GM18861 (cell line): ENCODE measurements around the gene TSPAN16.
A peak's percentile ranks its signal among the peaks of the same experiment; 100 is the strongest.
"Not testable (repeated sequence)": the region's sequence is repeated elsewhere in the genome, so short reads cannot be mapped to it uniquely, and the experiment has no call there.

Experiments
- ATAC-seq: cut with Tn5 transposase; IDR thresholded peaks from one replicate; pipeline ENCODE4 v1.9.1; 2021; ENCODE audit not compliant: unreplicated experiment

The TSPAN16 gene

DNA sequence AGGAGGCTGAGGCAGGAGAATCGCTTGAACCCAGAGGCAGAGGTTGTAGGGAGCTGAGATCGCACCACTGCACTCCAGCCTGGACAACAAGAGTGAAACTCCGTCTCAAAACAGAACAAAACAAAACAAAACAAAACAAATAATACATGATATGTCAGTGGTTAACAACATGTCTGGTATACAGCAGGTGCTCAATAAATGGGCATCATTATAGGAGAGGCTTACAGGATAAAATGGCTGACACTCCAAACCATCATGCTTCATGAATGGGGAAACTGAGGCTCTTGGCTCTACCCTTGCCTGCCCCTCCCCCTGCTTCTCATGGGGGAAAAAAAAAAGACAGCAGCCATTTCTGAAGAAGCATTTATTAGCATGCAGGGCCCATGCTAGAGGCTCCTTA lies 46.5 kb downstream of the TSPAN16 start:
- no peak for ATAC-seq

DNA sequence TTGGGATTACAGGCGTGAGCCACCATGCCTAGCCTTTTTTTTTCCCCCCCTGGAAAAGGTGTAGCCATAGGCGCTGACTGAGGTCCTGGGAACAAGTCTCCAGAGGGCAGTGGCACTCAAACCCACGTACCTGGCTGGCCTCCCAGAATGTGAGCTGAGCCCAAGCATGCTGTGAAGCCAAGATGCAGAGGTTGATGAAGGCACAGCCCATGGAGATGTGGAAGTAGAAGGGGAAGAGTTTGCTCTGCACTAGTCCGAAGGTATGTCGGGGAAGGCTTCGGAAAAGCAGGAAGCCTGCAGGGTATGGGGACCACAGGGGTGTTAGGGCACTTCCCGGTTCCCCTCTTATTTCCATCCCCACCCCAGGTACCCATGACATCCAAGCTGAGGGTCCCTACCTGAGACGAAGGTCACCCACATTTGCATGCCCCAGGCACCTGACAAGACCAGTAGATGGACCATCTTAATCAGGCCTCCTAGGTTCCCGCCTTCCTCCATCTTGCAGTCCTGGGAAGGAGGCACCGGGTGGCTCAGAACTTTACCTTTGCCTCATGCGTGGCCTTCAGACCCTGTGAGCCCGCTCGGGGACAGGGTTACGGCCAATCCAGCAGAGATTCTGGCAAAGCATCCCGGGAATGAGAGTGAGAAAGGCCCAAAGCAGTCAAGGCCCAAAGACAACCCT lies 49.3 kb downstream of the TSPAN16 start:
- ATAC-seq = no peak

- peak; percentile 78 for ATAC-seq
These were observed 50.4 kb downstream of the TSPAN16 start, which contains the start of the genes CCDC159 and TMEM205 for GRCh38 chr19:11346104-11346940. Gene CCDC159 (plus strand): TSS chr19:11346519. CDS start chr19:11346607, 88 bp downstream. Gene TMEM205 (minus strand): TSS chr19:11346268. CDS start chr19:11345619, 649 bp downstream.

DNA sequence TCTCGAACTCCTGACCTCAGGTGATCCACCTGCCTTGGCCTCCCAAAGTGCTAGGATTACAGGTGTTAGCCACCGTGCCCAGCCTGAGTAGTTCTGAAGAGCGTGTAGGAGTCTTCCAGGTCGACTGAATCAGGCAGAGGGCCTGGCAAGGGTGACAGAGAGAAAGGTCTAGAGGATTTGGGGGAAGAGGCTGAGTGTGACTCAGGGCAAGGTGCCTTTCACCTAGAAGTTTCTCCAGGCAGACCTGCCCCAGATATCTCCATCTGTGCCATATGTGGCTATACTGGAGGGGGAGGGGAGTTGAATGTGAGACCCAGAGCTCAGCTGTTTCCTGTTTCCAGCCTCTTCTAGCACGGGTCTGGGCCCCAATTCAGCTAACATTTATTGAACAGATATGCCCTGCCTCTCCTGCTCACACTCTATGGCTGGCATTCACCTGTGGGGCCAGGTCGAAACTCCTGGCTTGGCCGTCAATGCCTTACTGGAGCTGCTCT lies 51.6 kb downstream of the TSPAN16 start:
- ATAC-seq = no peak

DNA sequence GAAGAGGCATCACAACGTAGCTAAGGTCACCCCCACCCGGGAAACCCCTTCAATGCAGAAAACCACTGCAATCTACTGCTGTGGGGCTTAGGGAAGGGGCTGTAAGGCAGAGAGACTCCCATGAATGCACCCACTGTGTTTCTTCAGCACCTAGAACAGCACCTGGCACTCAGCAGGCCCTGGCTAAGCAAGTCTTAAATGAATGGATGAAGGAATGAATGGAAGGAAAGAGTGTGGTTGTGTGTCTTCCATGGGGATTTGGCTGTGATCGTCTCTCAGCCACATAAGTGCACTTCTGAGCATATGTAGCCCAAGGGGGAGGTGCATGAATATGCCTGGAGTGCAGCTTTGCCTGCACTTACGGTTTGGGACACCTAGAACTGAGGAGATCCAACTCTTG lies 53.2 kb downstream of the TSPAN16 start:
- ATAC-seq = no peak

DNA sequence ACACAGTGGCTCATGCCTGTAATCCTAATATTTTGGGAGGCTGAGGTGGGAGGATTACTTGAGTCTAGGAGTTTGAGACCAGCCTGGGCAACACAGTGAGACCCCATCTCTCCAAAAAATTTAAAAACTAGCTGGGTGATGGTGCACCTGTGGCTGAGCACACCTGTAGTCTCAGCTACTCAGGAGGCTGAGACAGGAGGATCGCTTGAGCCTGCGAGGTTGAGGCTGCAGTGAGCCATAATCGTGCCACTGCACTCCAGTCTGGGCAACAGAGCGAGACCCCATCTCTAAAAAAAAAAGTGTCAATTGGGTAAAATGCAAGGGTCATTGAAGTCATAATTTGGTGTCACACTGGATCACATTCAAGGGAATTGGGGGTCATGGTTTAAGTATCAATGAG lies 58.1 kb downstream of the TSPAN16 start:
- ATAC-seq = not testable (repeated sequence)

DNA sequence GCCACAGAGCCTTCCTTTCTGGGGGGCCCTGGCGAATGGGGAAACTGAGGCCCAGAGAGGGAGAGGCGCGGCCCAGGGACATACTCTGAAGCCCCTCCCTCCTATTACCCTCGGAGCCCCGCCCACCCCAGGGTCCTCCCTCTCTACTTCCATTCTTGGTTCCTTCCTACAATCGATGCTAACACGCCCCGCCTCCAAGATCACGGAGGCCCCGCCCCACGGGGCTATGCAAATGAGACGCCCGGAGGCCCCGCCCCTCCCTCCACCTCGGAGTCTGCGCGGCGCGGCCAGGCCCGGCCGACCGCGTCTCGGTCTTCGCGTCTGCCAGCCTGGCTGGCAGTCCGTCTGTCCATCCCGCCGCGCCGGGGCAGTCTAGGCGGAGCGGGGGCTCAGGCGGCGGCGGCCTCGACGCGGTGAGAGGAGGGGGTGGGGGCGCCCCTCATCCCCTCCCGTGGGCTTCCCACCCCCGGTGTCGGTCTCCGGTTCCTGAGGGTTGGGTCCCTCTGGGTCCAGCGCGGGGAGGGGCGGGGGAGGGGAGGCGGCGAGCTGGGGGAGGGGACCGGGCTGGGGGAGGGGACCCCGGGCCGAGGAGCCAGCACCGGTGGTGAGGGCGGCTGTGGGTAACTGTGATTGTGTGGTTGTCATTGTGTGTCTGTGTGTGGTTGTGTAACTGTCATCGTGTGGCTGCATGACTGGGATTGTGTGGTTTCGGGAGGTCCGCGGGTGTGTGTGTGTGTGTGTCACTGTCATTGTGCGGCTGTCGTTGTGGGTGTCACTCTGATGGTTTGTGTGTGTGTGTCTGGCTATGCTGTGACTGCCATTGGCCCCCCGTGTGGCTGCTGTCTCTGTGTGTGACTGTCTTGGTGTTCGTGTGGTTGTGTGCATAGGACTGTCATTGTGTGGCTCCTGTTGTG lies 59.5 kb downstream of the TSPAN16 start, which contains the start of gene PLPPR2:
PLPPR2 (plus strand) TSS at position 273 of the 914 bp plus-strand sequence. CDS start 2,242 bp downstream, outside the sequence.
- no peak for ATAC-seq

GRCh38 chr19:11356074-11356397 lies 60.1 kb downstream of the TSPAN16 start:
- ATAC-seq = no peak

DNA sequence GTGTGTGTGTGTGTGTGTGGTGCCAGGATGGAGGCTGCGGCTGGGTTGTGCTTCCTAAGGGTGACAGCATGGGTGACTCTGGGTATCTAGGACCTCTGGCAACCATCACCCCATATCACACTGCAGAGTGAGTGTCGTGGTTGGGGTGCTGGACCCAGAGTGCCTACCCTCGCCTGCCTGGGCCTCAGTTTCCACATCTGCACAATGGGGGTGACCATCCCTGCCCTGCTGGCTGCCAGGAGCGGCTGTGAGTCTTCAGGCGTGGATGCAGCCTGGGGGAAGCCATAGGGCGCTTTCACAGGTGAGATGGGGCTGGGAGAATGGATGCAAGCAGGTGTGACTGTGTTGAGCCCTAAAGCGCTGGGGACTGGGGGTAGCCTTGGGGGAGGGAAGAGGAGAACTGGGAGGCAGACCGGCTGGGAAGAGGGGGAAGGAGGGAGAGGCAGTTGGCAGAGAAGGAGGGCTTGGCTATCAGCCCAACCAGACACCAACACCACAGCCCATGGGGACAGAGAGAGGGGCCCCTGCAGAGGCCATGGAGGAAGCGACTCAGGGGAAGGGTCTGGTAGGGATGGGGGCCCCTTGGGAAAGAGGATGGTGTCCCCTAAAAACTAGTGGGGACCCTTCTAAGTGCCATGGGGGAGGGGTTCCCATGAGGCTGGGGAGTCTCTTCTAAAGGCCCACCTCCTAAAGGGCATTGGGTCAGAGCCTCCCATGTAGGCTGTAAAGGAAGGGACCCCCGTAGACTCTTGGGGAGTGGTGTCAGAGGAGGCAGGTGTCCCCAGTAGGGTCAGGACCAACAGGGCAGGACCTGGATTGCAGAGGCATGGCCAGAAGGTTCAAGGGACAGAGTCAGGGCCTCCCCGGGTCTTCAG lies 61.0 kb downstream of the TSPAN16 start:
- ATAC-seq = no peak

GRCh38 chr19:11359421-11359820 lies 63.5 kb downstream of the TSPAN16 start:
- no peak for ATAC-seq

GRCh38 chr19:11361037-11361770 lies 65.2 kb downstream of the TSPAN16 start:
- ATAC-seq = no peak

GRCh38 chr19:11361771-11362731 lies 66.1 kb downstream of the TSPAN16 start:
- ATAC-seq = no peak

GRCh38 chr19:11363881-11364280 lies 67.9 kb downstream of the TSPAN16 start:
- no peak for ATAC-seq

GRCh38 chr19:11364296-11364904 lies 68.4 kb downstream of the TSPAN16 start:
- no peak for ATAC-seq

- no peak for ATAC-seq
These were observed 69.0 kb downstream of the TSPAN16 start for GRCh38 chr19:11364935-11365334.
